ENCODE measurements around the gene ZNHIT3.

GRCh38 chr17:36540696-36541095, 54.2 kb downstream of the ZNHIT3 start:
- TF ChIP-seq, protein P1, sequence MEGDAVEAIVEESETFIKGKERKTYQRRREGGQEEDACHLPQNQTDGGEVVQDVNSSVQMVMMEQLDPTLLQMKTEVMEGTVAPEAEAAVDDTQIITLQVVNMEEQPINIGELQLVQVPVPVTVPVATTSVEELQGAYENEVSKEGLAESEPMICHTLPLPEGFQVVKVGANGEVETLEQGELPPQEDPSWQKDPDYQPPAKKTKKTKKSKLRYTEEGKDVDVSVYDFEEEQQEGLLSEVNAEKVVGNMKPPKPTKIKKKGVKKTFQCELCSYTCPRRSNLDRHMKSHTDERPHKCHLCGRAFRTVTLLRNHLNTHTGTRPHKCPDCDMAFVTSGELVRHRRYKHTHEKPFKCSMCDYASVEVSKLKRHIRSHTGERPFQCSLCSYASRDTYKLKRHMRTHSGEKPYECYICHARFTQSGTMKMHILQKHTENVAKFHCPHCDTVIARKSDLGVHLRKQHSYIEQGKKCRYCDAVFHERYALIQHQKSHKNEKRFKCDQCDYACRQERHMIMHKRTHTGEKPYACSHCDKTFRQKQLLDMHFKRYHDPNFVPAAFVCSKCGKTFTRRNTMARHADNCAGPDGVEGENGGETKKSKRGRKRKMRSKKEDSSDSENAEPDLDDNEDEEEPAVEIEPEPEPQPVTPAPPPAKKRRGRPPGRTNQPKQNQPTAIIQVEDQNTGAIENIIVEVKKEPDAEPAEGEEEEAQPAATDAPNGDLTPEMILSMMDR (IDR thresholded peaks at IDR 0.05; ENCODE audit: low read length), result no peak
- no peak for TF ChIP-seq EZH2 (IDR thresholded peaks at IDR 0.05; ENCODE audit: borderline replicate concordance, low read length)
